Embryonic facial prominence (tissue), 1 donor: Measurements from ENCODE around the gene LSM3.
"Not testable (repeated sequence)": the region's sequence is repeated elsewhere in the genome, so short reads cannot be mapped to it uniquely, and the experiment has no call there.

Source experiments
- DNase-seq: peaks from one replicate; pipeline ENCODE4 v3.0.0-alpha.2; 2016; ENCODE audit errors: extremely low spot score

Gene LSM3

DNA sequence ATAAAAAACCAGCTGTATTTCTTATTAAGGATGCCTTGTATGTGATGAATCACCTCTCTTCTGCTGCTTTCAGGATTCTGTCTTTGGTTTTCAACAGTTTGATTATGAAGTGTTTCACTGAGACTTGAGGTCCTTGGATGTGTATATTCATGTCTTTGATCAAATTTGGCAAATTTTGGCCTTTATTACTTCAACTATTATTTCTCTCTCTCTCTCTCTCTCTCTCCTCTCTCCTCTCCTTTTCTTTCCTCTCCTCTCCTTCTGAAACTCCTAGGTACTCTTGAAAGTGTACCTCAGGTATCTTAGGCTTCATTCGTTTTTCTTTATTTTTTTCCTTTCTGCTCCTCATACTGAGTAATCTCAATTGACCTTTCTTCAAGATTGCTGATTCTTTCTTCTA lies 43.3 kb downstream of the LSM3 start:
- no peak for DNase-seq

- DNase-seq = no peak
These were observed 43.8 kb downstream of the LSM3 start for GRCh38 chr3:14222457-14222856.

DNA sequence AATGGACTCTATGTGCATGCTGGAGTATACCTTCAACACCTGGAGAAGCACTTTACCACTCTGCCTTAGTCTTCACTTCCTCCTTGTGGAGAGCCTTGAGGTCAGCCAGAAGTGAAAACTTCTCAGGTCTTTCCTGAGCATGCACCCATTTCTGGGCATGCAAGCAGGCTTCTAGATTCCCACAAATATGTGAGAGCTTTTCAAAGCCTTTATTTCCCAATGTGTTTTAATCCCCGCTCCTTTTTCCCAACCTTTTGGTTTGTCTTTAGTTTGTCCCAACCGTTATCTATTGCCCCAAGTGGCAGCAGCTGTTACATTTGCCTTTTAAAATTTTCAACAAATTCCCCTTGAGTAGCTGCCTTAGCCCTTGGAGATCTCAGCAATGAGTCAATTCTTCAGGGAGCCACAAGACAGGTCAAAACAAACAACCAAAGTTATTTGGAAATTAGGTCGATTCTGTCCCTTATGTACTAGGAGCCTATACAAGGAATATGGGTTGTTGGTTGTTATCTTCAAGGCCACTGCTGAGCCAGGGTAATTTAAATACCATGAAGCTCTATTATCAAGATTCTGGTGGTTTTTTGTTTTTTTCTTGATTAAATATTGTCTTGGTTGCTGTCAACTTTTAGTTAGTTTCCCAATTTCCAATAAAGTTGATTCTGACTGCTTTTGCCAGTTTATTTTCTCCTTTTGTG lies 44.4 kb downstream of the LSM3 start:
- DNase-seq = no peak

GRCh38 chr3:14223595-14223994 lies 45.0 kb downstream of the LSM3 start:
- DNase-seq = no peak

GRCh38 chr3:14224895-14225294 lies 46.3 kb downstream of the LSM3 start:
- no peak for DNase-seq

GRCh38 chr3:14225421-14225820 lies 46.8 kb downstream of the LSM3 start:
- no peak for DNase-seq

GRCh38 chr3:14226351-14226750 lies 47.7 kb downstream of the LSM3 start:
- not testable (repeated sequence) for DNase-seq

- DNase-seq = no peak
These were observed 49.2 kb downstream of the LSM3 start for GRCh38 chr3:14227856-14228255.

DNA sequence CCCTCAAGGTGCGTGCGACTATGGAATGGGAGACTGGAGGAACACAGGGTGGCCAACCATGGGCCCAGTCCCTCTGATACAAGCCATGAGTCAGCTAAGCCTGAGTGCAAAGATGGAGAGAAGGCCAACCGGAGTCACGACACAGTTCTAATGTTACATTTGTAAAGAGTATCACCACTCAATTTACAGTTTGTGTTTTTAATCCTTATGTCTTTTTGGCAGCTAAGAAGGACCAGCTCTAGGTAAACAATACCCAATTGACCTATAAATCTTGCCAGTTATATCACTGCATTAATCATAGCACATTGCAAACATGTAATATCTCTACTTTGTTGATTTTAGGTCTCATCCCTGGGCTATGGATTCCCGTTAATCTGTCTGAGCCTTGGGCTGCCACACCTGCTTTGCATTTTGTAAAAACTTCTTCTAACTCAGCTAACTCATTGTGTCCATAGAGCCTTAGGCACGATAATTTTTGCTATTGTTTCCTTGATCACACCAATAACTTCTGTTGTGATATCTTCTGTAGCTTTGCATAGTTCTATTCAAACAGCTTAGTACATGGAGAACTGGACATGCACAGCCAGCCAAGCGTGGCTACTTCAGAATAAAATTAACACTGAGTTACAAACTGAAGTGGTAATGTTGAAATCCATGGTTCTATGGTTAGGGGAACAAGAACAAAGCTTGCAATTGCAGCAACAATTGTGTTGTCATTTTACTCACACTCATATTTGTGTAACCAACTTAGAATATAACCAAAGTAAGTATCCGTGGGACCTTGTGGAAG lies 50.3 kb downstream of the LSM3 start:
- no peak for DNase-seq

DNA sequence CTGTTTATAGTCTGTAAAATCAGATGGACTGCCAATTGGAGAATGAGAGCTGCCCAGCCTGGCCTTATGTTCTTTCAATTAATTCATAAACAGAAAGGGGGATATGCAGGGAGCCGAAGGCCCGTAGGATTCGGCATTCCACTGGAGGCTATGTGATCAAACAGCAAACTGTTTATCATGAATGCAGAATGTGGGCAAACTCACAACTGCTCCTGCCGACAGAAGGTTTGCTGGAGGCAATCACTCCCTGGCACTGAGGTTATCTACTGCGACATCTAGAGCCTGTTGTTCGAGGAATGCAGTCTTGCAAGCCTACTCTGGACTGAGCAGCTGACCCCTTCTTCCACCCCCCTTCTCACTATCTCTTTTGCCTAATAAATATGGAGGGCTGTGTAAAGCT lies 51.1 kb downstream of the LSM3 start:
- not testable (repeated sequence) for DNase-seq

- DNase-seq = no peak
These were observed 52.1 kb downstream of the LSM3 start for GRCh38 chr3:14230729-14231128.

DNA sequence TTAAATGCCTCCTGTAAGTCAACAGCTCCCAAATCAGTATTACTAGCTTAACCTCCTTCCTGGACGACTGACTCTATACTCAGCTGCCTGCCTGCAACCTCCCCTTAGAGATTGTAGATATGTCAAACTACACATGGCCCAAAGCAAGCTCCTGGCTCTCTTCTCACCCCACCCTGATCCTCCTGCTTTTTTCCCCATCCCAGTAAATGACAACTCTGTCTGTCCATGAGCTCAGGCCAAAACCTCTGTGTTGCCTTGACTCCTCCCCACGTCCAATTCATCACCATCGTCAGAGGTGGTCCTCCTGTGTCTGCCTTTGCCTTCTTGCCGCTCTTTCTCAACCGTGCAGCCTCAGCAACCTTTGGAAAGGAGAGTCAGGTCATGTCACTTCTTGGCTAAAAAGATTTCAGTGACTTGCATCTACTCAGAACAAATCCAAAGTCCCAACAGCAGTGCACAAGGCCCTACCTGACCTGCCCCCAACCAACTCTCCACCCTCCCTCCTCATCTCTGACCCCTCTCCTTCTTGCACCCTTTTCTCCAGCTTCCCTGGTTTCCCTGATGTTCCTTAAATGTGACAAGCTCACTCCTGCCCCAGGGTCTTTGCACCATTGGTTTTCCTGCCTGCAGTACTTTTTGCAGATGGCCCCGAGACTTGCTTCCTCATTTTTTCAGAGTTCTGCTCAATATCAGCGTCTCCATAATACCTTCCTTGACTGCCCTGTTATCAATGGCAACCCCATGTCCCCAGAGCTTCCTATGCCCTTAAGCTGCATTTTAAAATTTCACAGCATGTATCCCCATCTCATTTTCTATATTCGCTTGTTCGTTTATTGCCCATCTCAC lies 52.8 kb downstream of the LSM3 start:
- DNase-seq = no peak

DNA sequence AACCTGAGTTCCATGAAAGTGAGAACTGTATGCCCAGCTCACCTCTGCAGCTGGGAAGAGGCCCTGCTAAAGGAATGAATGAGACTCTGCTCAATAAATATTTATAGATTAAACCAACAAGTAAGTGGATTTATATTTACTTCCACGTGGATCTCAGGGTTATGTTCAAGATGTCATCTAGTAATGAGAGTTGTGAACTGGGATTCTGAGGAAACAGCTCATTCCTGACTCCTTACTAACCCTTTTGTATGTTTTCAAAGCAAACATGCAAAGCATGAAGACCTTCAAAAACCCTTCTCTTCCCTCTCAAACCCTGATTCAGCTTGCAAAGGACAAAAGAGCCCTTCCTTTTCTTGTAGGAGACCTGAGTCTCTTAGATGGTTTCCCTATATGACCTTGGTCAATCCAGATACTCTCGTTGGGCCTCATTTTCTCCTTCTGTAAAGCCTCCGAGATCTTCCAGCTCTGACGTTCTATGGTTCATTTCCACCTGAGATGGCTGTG lies 53.4 kb downstream of the LSM3 start:
- DNase-seq = no peak

DNA sequence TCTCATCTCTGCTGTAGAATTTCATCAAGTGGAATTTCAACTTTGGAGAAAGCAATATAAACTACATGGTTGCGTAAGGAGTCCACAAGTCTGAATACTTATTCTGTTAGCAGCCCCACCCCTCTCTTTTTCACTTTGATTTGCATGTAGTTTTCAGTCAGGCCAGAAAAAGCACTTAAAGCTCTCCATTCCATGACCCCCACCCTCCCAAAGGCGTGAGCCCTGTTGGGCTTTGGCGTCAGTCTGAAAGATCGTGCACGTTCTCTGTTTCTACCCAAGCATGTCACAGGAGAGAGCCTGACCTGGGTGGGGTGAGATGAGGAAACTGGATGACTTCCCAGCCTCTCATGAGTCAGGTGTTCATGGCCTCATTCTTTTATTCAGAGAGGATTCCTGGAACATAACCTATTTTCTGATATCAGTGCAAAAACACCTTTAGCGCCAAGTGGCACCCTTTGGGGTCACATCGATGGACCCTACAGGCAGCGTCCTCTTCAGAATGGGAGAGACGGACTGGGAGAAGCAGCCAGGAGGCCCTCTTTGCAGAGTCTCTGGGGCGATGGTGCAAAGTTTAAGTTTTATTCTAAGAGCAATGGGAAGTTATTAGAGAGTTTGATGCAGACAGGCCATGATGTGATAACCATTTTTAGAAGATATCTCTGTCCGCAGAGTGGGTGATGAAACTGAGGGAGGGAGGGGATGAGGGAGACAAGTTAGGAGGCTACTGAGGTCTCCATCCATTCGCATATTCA lies 55.8 kb downstream of the LSM3 start:
- DNase-seq = no peak

- no peak for DNase-seq
These were observed 56.6 kb downstream of the LSM3 start for GRCh38 chr3:14235003-14235911.

- DNase-seq = no peak
These were observed 57.3 kb downstream of the LSM3 start for GRCh38 chr3:14235912-14236295.

DNA sequence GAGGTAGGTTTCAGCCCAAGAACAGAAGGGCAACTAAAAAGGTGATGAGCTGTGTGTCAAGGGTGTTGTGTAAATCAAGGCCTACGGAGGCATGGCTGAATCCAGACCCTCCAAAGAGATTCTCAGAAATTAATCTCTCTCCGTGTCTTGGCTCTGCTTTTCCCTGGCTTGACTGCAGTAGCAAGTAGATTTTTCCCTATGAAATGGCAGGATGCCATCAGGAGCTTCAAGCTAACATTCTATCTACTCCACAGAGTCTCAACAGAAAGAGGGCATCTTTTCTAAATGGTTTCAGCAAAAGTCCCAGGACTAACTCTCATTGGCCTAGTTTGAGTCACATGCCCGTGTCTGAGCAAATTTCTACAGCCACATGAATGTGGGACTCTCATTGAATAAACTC lies 58.3 kb downstream of the LSM3 start:
- DNase-seq = no peak

DNA sequence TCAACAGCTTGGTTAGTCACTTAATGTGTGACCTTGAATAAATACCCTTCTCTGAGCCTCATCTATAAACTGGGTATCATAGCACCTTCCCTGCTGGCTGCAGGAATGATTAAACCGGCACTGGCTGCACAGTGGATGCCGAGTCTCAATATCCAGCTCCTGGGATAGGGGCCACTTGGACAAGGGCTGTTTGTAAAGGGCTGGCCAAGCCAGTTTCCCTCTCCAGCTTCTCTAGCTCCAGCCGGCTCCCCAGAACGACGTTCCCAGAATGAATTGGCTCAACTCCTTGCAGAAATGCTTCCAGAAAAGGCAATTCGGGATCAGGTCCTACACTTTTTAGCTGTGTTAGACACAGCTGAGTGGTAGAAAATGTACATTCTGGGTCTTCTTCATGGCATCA lies 58.8 kb downstream of the LSM3 start:
- no peak for DNase-seq

DNA sequence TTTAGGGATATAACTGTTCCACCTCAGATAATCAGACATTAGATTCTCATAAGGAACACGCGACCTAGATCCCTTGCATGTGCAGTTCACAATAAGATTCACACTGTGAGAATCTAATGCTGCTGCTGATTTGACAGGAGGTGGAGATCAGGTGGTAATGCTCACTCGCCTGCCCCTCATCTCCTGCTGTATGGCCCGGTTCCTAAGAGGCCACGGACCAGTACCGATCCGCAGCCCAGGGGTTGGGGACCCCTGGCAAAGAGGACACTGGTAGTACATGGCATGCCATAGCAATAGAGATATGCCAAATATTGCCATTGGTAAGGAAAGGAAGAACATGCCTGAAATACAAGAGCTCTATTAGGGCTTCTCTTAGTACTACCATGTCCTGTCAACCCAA lies 59.7 kb downstream of the LSM3 start:
- no peak for DNase-seq

GRCh38 chr3:14238930-14239329 lies 60.3 kb downstream of the LSM3 start:
- DNase-seq = no peak

DNA sequence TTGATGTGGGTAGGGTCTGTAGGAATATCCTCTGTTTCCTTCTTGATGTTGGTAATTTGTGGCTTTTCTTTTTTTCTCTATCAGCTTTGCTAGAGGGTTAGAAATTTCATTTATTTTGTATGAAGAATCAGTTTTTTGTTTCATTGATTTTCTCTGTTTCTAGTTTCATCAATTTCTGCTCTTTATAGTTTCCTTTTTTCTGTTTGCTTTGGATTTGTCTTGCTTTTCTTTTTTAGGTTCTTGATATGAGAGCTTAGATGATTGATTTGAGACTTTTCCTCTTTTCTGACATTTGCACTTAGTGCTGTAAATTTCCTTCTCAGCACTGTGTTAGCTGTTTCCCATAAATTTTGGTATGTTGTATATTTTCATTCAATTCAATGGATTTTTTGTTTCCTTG lies 61.3 kb downstream of the LSM3 start:
- DNase-seq = no peak
